Thyroid gland (tissue), 4 donors: ENCODE results near the gene KCNQ2.

Experiments used
- POLR2A ChIP-seq, 2 donors: fragments of 450-650 bp; IDR thresholded peaks; one replicate each; pipeline ENCODE4 v1.6.1; 2017; ENCODE audit warnings: antibody characterized with exemption in 2 of 2, mild to moderate bottlenecking in 2 of 2, moderate library complexity in 1 of 2
- TF ChIP-seq, protein P1 (sequence below), 6 experiments: fragments of 200-600 bp in 3 of 6; fragments of 450-650 bp in 3 of 6; sonication (generic) in 3 of 6; IDR thresholded peaks; one replicate each; pipeline ENCODE4 v1.5.1; 2016 to 2019; ENCODE audit warnings: antibody characterized with exemption in 6 of 6, mild to moderate bottlenecking in 2 of 6, inconsistent platforms in 1 of 6, moderate library complexity in 1 of 6

DNA sequence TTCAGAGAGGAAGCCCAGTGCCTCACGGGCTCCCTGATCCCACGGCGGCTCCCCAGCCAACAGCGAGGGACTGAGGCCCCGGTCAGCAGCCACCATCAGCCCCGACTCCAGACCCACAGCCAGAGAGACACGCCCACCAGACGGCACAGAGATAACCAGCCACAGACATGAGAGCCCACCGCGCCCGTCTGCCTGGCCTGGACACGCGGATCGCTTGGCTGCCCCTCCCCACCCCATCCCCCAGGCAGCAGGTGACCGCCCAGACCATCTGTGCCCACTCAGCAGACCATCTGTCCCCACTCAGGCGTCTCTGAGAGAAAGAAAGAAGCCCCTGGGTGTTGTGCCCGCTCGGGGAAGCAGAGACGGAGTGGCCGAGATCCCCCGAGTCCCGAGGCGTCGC lies 55.8 kb downstream of the KCNQ2 start:
- TF ChIP-seq, protein P1, sequence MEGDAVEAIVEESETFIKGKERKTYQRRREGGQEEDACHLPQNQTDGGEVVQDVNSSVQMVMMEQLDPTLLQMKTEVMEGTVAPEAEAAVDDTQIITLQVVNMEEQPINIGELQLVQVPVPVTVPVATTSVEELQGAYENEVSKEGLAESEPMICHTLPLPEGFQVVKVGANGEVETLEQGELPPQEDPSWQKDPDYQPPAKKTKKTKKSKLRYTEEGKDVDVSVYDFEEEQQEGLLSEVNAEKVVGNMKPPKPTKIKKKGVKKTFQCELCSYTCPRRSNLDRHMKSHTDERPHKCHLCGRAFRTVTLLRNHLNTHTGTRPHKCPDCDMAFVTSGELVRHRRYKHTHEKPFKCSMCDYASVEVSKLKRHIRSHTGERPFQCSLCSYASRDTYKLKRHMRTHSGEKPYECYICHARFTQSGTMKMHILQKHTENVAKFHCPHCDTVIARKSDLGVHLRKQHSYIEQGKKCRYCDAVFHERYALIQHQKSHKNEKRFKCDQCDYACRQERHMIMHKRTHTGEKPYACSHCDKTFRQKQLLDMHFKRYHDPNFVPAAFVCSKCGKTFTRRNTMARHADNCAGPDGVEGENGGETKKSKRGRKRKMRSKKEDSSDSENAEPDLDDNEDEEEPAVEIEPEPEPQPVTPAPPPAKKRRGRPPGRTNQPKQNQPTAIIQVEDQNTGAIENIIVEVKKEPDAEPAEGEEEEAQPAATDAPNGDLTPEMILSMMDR (IDR thresholded peaks at IDR 0.05), result no peak
- no peak for TF ChIP-seq POLR2A (IDR thresholded peaks at IDR 0.05)
